ENCODE measurements around the gene WRNIP1.

Gene WRNIP1

GRCh38 chr6:2807342-2808090, 42.3 kb downstream of the WRNIP1 start:
- TF ChIP-seq CTCF (IDR thresholded peaks at IDR 0.05; ENCODE audit: low read depth, low read length, missing control alignments) = no peak
- no peak overlapping the region for H3K4me3 ChIP-seq (replicated peaks; ENCODE audit: low read depth, low read length)
- no peak for DNase-seq (ENCODE audit: extremely low read depth, low read depth)

GRCh38 chr6:2809015-2809414, 43.8 kb downstream of the WRNIP1 start:
- H3K4me3 ChIP-seq (replicated peaks; ENCODE audit: low read depth, low read length) = no peak overlapping the region
- no peak for DNase-seq (ENCODE audit: extremely low read depth, low read depth)
- TF ChIP-seq CTCF (IDR thresholded peaks at IDR 0.05; ENCODE audit: low read depth, low read length, missing control alignments) = no peak

- TF ChIP-seq CTCF (IDR thresholded peaks at IDR 0.05; ENCODE audit: low read depth, low read length, missing control alignments) = no peak
- no peak overlapping the region for H3K4me3 ChIP-seq (replicated peaks; ENCODE audit: low read depth, low read length)
- DNase-seq (ENCODE audit: extremely low read depth, low read depth) = no peak
Measured at GRCh38 chr6:2810092-2810671, 45.0 kb downstream of the WRNIP1 start.

GRCh38 chr6:2812695-2813094, 47.5 kb downstream of the WRNIP1 start:
- H3K4me3 ChIP-seq (replicated peaks; ENCODE audit: low read depth, low read length) = no peak overlapping the region
- no peak for DNase-seq (ENCODE audit: extremely low read depth, low read depth)
- no peak for TF ChIP-seq CTCF (IDR thresholded peaks at IDR 0.05; ENCODE audit: low read depth, low read length, missing control alignments)

- DNase-seq (ENCODE audit: extremely low read depth, low read depth) = no peak
- no peak overlapping the region for H3K4me3 ChIP-seq (replicated peaks; ENCODE audit: low read depth, low read length)
- TF ChIP-seq CTCF (IDR thresholded peaks at IDR 0.05; ENCODE audit: low read depth, low read length, missing control alignments) = no peak
Measured at GRCh38 chr6:2816158-2816557, 51.0 kb downstream of the WRNIP1 start.

GRCh38 chr6:2817903-2818443, 52.8 kb downstream of the WRNIP1 start:
- H3K4me3 ChIP-seq (replicated peaks; ENCODE audit: low read depth, low read length) = no peak overlapping the region
- no peak for DNase-seq (ENCODE audit: extremely low read depth, low read depth)
- no peak for TF ChIP-seq CTCF (IDR thresholded peaks at IDR 0.05; ENCODE audit: low read depth, low read length, missing control alignments)
